Transverse colon (tissue), 4 donors: ENCODE data around the gene SBNO2. TPM values are rescaled to one million over a fixed set of nuclear protein-coding genes. Genes with fewer than 3 reads are reported as not detected.

Experiments used
- DNase-seq: peaks from one replicate; pipeline ENCODE4 v3.0.0-alpha.2; 2019
- H3K27ac ChIP-seq, 4 donors: fragments of 200-600 bp; sonication (generic); 2 replicates each; pipeline ENCODE4 v1.5.1; 2016 to 2018; ENCODE audit warnings: inconsistent platforms in 4 of 4
- H3K27me3 ChIP-seq: fragments of 200-600 bp; sonication (generic); 2 replicates; pipeline ENCODE4 v1.5.1; 2017; ENCODE audit warnings: inconsistent platforms
- H3K36me3 ChIP-seq, 4 donors: fragments of 200-600 bp; sonication (generic); 2 replicates each; pipeline ENCODE4 v1.5.1; 2017 to 2019; ENCODE audit warnings: inconsistent platforms in 4 of 4
- H3K4me1 ChIP-seq, 4 donors: fragments of 200-600 bp; sonication (generic); 2 replicates each; pipeline ENCODE4 v1.5.1; 2017 to 2020; ENCODE audit warnings: inconsistent platforms in 4 of 4
- H3K4me3 ChIP-seq, 4 donors: fragments of 200-600 bp; sonication (generic); 1 replicate in 1 of 4; 2 replicates in 3 of 4; pipeline versions ENCODE4 v1.5.1 to v1.6.1; 2017 to 2019; ENCODE audit warnings: inconsistent platforms in 4 of 4
- H3K9me3 ChIP-seq, 2 donors: fragments of 200-600 bp; sonication (generic); 2 replicates each; pipeline ENCODE4 v1.5.1; 2017 to 2019; ENCODE audit warnings: inconsistent platforms in 2 of 2
- EP300 ChIP-seq: sonication (generic); formaldehyde crosslinking; IDR thresholded peaks from one replicate; pipeline ENCODE4 v1.6.1; 2017; ENCODE audit warnings: antibody characterized with exemption, low read depth
- POLR2A ChIP-seq: fragments of 450-650 bp; IDR thresholded peaks from one replicate; pipeline ENCODE4 v1.6.1; 2016; ENCODE audit warnings: antibody characterized with exemption, mild to moderate bottlenecking, moderate library complexity
- POLR2AphosphoS5 ChIP-seq, 3 donors: sonication (generic); formaldehyde crosslinking; IDR thresholded peaks; one replicate each; pipeline ENCODE4 v1.6.1; 2016; ENCODE audit warnings: antibody characterized with exemption in 3 of 3
- WGBS, 2 donors: methylation state at CpG; one replicate each; pipeline ENCODE4 v1.1.5; 2018; ENCODE audit warnings: low coverage in 1 of 2; 5-methylcytosine and 5-hydroxymethylcytosine counted together
- in situ Hi-C, 4 donors: fragments of 200-750 bp; cut with MboI; loops; one replicate each; pipeline versions ENCODE4 v1.15.0 to v1.15.1; 2017; ENCODE audit warnings: low sequenced_read_pairs in 3 of 4, low pct_ligation_motif_present in 1 of 4, low pct_unique_long_range_greater_than_20kb in 1 of 4
- intact Hi-C: fragments of 100-400 bp; cut with DNase I; formaldehyde crosslinking; loops from one replicate; pipeline ENCODE4 v1.15.1; 2023; ENCODE audit warnings: low total_unique reads
- total RNA-seq, 4 donors: library from RNA; depleted of rRNA; stranded (reverse); fragments of >200 nt; gene quantifications; one replicate each; pipeline ENCODE4 v1.1.0, GENCODE V29; 2016
- TF ChIP-seq, protein P1 (sequence below), 5 experiments: fragments of 200-600 bp in 3 of 5; fragments of 450-650 bp in 2 of 5; sonication (generic) in 3 of 5; IDR thresholded peaks; 1 replicate in 2 of 5; 2 replicates in 3 of 5; pipeline ENCODE4 v1.5.1; 2016 to 2017; ENCODE audit warnings: antibody characterized with exemption in 5 of 5, inconsistent platforms in 3 of 5, mild to moderate bottlenecking in 2 of 5, moderate library complexity in 1 of 5

SBNO2 gene
- total RNA-seq, 4 donors from 2014 or later, result 34.5 to 142 (median 48.3) TPM

DNA sequence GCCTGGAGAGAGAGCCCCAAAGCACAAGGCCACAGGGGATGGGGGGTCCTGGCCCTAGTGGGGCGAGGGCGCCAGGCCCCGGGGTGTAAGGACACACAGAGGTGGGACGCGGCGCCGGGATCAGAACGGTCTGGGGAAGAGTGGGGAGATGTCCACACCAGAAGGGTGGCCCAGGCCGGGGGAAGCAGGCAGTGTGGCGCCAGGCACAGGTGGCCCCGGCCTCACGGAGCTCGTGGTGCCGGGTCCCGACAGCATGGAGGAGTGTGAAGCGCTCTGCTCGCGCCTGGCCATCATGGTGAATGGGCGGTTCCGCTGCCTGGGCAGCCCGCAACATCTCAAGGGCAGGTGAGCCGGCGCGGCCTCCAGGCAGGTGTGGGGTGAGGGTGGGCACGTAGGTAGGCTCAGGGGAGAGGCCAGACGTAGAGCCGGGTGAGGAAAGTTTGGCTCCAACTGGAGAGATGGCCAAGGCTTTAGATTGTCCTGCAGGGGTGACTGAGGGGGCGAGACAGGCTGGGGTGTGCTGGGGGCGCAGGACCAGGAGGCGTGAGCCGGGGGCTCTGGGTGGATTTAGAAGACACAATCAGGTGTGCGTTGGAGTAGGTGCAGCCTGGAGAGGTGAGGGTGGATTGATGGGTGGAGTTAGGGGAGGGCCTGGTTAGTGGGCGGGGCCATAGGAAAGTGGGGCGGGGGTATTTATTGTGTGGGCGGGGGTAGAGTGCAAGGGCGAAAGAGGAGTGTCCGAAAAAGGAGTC, 110.0 kb downstream of the SBNO2 start:
- H3K27ac ChIP-seq, result no peak overlapping the region
- TF ChIP-seq, protein P1, sequence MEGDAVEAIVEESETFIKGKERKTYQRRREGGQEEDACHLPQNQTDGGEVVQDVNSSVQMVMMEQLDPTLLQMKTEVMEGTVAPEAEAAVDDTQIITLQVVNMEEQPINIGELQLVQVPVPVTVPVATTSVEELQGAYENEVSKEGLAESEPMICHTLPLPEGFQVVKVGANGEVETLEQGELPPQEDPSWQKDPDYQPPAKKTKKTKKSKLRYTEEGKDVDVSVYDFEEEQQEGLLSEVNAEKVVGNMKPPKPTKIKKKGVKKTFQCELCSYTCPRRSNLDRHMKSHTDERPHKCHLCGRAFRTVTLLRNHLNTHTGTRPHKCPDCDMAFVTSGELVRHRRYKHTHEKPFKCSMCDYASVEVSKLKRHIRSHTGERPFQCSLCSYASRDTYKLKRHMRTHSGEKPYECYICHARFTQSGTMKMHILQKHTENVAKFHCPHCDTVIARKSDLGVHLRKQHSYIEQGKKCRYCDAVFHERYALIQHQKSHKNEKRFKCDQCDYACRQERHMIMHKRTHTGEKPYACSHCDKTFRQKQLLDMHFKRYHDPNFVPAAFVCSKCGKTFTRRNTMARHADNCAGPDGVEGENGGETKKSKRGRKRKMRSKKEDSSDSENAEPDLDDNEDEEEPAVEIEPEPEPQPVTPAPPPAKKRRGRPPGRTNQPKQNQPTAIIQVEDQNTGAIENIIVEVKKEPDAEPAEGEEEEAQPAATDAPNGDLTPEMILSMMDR (IDR thresholded peaks at IDR 0.05), result no peak
- TF ChIP-seq POLR2AphosphoS5 (IDR thresholded peaks at IDR 0.05), result no peak
- no peak for TF ChIP-seq POLR2A
- TF ChIP-seq EP300, result no peak
- H3K4me1 ChIP-seq, result peaks cover 29 to 45% (median 40%) of the 10 kb centered on the region in 4 donors
- H3K4me3 ChIP-seq, result no peak overlapping the region
- in situ Hi-C loops, result no loop called here
- intact Hi-C loops, result no loop called here
- peak; percentile 38 for DNase-seq
- WGBS, 2 donors, result 62 to 79% methylated on average over 9 to 36 of the region's 37 CpGs
- no peaks in the 10 kb centered on the region for H3K36me3 ChIP-seq
- H3K27me3 ChIP-seq, result peaks cover 28% of the 10 kb centered on the region
- no peaks in the 10 kb centered on the region for H3K9me3 ChIP-seq

DNA sequence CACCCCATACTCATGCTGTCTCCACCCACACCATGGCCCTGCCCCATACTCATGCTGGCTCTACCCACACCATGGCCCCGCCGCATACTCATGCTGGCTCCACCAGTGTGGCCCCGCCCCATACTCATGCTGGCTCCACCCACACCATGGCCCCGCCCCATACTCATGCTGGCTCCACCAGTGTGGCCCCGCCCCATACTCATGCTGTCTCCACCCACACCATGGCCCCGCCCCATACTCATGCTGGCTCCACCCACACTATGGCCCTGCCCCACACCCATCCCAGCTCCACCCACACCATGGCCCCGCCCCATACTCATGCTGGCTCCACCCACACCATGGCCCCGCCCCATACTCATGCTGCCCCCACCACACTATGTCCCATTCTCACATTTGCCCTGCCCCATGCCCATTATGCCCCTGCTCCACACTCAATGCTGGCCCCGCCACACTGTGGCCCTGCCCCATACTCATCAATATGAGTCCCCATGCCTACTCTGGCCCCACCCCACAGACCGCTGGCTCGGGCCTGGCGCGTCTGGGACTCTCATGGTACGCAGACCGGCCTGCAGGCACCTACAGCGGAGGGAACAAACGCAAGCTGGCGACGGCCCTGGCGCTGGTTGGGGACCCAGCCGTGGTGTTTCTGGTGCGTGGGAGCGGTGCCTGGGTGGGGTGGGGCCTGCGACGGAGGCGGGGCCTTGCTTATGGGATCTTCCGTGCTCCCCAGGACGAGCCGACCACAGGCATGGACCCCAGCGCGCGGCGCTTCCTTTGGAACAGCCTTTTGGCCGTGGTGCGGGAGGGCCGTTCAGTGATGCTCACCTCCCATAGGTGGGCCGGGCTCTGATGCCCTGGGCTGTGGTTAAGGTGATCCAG, 110.8 kb downstream of the SBNO2 start:
- no peaks in the 10 kb centered on the region for H3K9me3 ChIP-seq
- H3K36me3 ChIP-seq, result no peaks in the 10 kb centered on the region
- no peak overlapping the region for H3K4me3 ChIP-seq
- 52 to 91% methylated on average over 3 to 36 of the region's 37 CpGs for WGBS, 2 donors
- H3K4me1 ChIP-seq, result peaks cover 29 to 39% (median 36%) of the 10 kb centered on the region in 4 donors
- no peak for DNase-seq
- TF ChIP-seq EP300 (no peak), POLR2A (no peak), POLR2AphosphoS5 (IDR thresholded peaks at IDR 0.05) (no peak)
- TF ChIP-seq, protein P1 (IDR thresholded peaks at IDR 0.05), result no peak
- peaks cover 20% of the 10 kb centered on the region for H3K27me3 ChIP-seq
- in situ Hi-C loops, result no loop called here
- intact Hi-C loops, result no loop called here
- H3K27ac ChIP-seq, result no peak overlapping the region

GRCh38 chr19:1062387-1063029, 111.6 kb downstream of the SBNO2 start:
- 89 to 94% methylated on average over 12 to 17 of the region's 17 CpGs for WGBS, 2 donors
- DNase-seq, result no peak
- intact Hi-C loops, result no loop called here

More at GRCh38 chr19:1062387-1063029, 111.6 kb downstream of the SBNO2 start:
- Histone ChIP-seq H3K36me3 (no peaks in the 10 kb centered on the region), H3K27me3 (peaks cover 14% of the 10 kb centered on the region), H3K27ac (no peak overlapping the region), H3K9me3 (peaks cover 0 to 6% of the 10 kb centered on the region in 2 donors), H3K4me3 (no peak overlapping the region), H3K4me1 (peaks cover 28 to 38% (median 34%) of the 10 kb centered on the region in 4 donors)
- TF ChIP-seq POLR2AphosphoS5 (IDR thresholded peaks at IDR 0.05) (no peak), POLR2A (no peak), EP300 (no peak)
- TF ChIP-seq, protein P1 (IDR thresholded peaks at IDR 0.05), result no peak
- in situ Hi-C loops, result no loop called here
